Breast epithelium (tissue), 4 donors: ENCODE measurements around the gene NFXL1. TPM values are rescaled to one million over a fixed set of nuclear protein-coding genes. Genes with fewer than 3 reads are reported as not detected.
A peak's percentile ranks its signal among the peaks of the same experiment; 100 is the strongest.

Experiments
- DNase-seq, 2 donors: peaks; one replicate each; pipeline ENCODE4 v3.0.0-alpha.2; 2019; ENCODE audit warnings: low spot score in 2 of 2
- H3K27ac ChIP-seq, 2 donors: fragments of 200-600 bp; sonication (generic) in 1 of 2; one replicate each; pipeline ENCODE4 v1.5.1; 2016 to 2019; ENCODE audit warnings: mild to moderate bottlenecking in 1 of 2
- H3K27me3 ChIP-seq, 2 donors: fragments of 200-600 bp; sonication (generic) in 1 of 2; one replicate each; pipeline versions ENCODE4 v1.5.1 to v1.6.0; 2017 to 2019; ENCODE audit warnings: control low read depth in 1 of 2, mild to moderate bottlenecking in 1 of 2
- H3K36me3 ChIP-seq: fragments of 200-600 bp; one replicate; pipeline ENCODE4 v1.5.1; 2019
- H3K4me1 ChIP-seq, 2 donors: fragments of 200-600 bp; sonication (generic); one replicate each; pipeline ENCODE4 v1.5.1; 2016 to 2019; ENCODE audit warnings: control low read depth in 1 of 2
- H3K4me3 ChIP-seq, 3 donors: fragments of 200-600 bp; sonication (generic); 1 replicate in 2 of 3; 2 replicates in 1 of 3; pipeline ENCODE4 v1.5.1; 2016 to 2019; ENCODE audit warnings: mild to moderate bottlenecking in 3 of 3, moderate library complexity in 2 of 3
- H3K9me3 ChIP-seq, 2 donors: fragments of 200-600 bp; sonication (generic) in 1 of 2; one replicate each; pipeline ENCODE4 v1.5.1; 2016 to 2019; ENCODE audit warnings: control low read depth in 1 of 2
- POLR2A ChIP-seq: fragments of 450-650 bp; IDR thresholded peaks from one replicate; pipeline ENCODE4 v1.6.1; 2016; ENCODE audit warnings: antibody characterized with exemption, mild to moderate bottlenecking, moderate library complexity
- POLR2AphosphoS5 ChIP-seq, 3 donors: sonication (generic); formaldehyde crosslinking; IDR thresholded peaks; one replicate each; pipeline ENCODE4 v1.6.1; 2017; ENCODE audit warnings: antibody characterized with exemption in 3 of 3
- intact Hi-C: fragments of 100-400 bp; cut with DNase I; formaldehyde crosslinking; loops from one replicate; pipeline ENCODE4 v1.15.1; 2023; ENCODE audit warnings: low total_unique reads
- total RNA-seq, 3 donors: library from RNA; depleted of rRNA; stranded (reverse); fragments of >200 nt; gene quantifications; one replicate each; pipeline ENCODE4 v1.1.0, GENCODE V29; 2016
- TF ChIP-seq, protein P1 (sequence below), 3 donors: fragments of 450-650 bp; IDR thresholded peaks; one replicate each; pipeline ENCODE4 v1.5.1; 2016 to 2017; ENCODE audit warnings: antibody characterized with exemption in 3 of 3, mild to moderate bottlenecking in 3 of 3, moderate library complexity in 3 of 3

Gene NFXL1
- total RNA-seq, 3 donors from 2014 or later, result 12.5 to 22.7 (median 20.0) TPM

DNA sequence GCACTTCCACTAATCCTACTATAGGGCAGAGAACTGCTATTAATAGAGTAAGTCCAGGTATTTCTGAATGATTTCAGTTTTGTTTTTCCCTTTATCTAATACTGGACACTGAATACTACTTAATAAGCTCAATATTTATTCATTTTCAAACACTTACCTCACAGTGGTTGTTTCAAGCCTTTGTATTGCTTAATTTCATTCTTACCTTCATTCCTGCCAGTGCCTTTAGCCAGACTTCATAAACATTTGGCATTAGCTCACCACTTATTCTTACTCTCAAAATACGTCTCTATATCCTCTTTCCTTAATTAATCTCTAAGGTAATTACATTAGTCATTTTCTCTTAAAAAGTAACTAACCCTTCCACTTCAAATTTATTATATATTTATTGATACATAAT is 57.7 kb downstream of the NFXL1 start:
- TF ChIP-seq POLR2AphosphoS5 (IDR thresholded peaks at IDR 0.05) (no peak), POLR2A (no peak)
- TF ChIP-seq, protein P1, sequence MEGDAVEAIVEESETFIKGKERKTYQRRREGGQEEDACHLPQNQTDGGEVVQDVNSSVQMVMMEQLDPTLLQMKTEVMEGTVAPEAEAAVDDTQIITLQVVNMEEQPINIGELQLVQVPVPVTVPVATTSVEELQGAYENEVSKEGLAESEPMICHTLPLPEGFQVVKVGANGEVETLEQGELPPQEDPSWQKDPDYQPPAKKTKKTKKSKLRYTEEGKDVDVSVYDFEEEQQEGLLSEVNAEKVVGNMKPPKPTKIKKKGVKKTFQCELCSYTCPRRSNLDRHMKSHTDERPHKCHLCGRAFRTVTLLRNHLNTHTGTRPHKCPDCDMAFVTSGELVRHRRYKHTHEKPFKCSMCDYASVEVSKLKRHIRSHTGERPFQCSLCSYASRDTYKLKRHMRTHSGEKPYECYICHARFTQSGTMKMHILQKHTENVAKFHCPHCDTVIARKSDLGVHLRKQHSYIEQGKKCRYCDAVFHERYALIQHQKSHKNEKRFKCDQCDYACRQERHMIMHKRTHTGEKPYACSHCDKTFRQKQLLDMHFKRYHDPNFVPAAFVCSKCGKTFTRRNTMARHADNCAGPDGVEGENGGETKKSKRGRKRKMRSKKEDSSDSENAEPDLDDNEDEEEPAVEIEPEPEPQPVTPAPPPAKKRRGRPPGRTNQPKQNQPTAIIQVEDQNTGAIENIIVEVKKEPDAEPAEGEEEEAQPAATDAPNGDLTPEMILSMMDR (IDR thresholded peaks at IDR 0.05), result no peak
- DNase-seq, result no peak
- Histone ChIP-seq H3K27ac (no peak overlapping the region), H3K4me1 (no peaks in the 10 kb centered on the region), H3K27me3 (no peaks in the 10 kb centered on the region), H3K4me3 (no peak overlapping the region), H3K36me3 (no peaks in the 10 kb centered on the region), H3K9me3 (no peaks in the 10 kb centered on the region)
- intact Hi-C loops, result no loop called here

DNA sequence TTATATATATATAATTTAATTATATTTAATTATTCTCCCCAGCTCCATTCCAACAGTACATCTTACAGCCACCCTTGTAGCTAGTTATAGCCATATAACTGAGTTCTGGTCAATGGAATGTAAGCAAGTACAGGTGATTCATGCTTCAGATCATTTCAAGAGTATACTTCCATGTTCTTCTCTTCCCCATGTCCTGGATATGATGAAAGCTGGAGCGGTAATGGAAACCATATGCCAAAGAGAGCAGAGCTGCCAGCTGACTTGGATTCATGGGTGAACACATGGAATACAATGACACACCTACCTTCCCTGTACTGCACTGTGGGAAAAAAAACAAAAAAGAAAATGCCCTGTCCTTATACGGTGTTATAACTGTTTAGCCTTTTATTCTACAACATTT is 59.0 kb downstream of the NFXL1 start:
- H3K27ac ChIP-seq, result no peak overlapping the region
- no peaks in the 10 kb centered on the region for H3K27me3 ChIP-seq
- TF ChIP-seq POLR2AphosphoS5 (IDR thresholded peaks at IDR 0.05), result no peak
- no peak for TF ChIP-seq POLR2A
- TF ChIP-seq, protein P1 (IDR thresholded peaks at IDR 0.05), result no peak
- H3K4me3 ChIP-seq, result no peak overlapping the region
- DNase-seq, result no peak
- no peaks in the 10 kb centered on the region for H3K9me3 ChIP-seq
- intact Hi-C loops, result no loop called here
- H3K36me3 ChIP-seq, result no peaks in the 10 kb centered on the region
- no peaks in the 10 kb centered on the region for H3K4me1 ChIP-seq

DNA sequence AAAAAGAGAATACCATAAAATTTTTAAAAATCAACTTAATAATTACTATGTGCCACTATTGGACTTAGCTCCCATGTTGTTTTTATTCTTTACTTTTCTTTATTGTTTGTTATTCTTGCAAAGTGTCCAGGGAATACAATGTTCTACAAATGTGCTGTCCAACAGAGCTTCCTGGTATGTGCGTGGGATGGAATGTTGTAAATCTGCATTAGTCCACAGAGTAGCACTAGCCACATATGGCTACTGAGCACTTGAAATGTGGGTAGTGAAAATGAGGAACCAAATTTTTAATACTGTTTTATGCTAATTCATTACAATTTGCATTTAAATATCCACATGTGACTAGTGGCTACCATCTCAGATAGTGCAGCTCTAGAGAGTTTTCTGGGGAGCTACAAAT is 62.2 kb downstream of the NFXL1 start:
- TF ChIP-seq, protein P1 (IDR thresholded peaks at IDR 0.05), result no peak
- TF ChIP-seq POLR2AphosphoS5 (IDR thresholded peaks at IDR 0.05) (no peak), POLR2A (no peak)
- H3K4me1 ChIP-seq, result no peaks in the 10 kb centered on the region
- intact Hi-C loops, result no loop called here
- H3K36me3 ChIP-seq, result no peaks in the 10 kb centered on the region
- H3K9me3 ChIP-seq, result no peaks in the 10 kb centered on the region
- H3K4me3 ChIP-seq, result no peak overlapping the region
- H3K27me3 ChIP-seq, result no peaks in the 10 kb centered on the region
- peak in 1 of 2 donors; percentile 30 for DNase-seq
- H3K27ac ChIP-seq, result no peak overlapping the region

DNA sequence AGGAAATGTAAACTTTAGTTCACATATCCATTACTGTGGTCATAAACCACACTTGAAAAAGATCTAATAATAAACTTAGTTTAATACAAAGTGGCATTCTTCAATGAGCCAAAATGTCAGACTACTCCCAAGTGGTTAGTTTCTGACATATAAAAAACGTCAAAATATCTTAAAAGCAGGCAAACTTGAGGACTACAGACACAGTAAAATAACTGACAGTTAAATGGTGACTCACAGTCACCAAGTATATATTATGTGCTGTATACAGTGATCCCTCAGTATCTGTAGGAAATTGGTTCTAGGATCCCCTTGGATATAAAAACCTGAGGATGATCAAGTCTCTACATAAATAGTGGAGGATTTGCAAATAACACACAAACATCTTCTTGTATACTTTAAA is 64.9 kb downstream of the NFXL1 start:
- Histone ChIP-seq H3K4me3 (no peak overlapping the region), H3K9me3 (no peaks in the 10 kb centered on the region), H3K36me3 (no peaks in the 10 kb centered on the region), H3K27ac (no peak overlapping the region), H3K4me1 (no peaks in the 10 kb centered on the region), H3K27me3 (no peaks in the 10 kb centered on the region)
- no peak for DNase-seq
- intact Hi-C loops, result no loop called here
- TF ChIP-seq POLR2A (no peak), POLR2AphosphoS5 (IDR thresholded peaks at IDR 0.05) (no peak)
- TF ChIP-seq, protein P1 (IDR thresholded peaks at IDR 0.05), result no peak

DNA sequence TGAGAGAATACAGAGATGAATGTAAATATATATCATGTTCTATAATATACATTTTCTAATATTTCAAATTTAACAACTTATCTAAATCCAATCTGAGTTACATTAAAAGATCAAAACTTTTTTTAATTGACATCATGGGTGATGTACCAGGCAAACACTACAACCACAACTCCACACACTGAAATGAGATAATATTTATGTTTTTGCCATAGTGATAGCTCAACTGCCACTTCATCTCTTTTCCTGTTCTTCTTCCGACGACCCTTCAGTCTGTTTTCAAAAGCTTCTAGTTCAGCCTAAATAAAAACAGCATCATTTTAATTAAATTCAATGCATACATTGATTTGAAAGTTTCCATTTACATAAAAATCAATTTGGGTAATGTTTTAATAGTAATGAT is 66.3 kb downstream of the NFXL1 start:
- H3K9me3 ChIP-seq, result no peaks in the 10 kb centered on the region
- no peak for DNase-seq
- intact Hi-C loops, result no loop called here
- H3K27ac ChIP-seq, result no peak overlapping the region
- TF ChIP-seq, protein P1 (IDR thresholded peaks at IDR 0.05), result no peak
- TF ChIP-seq POLR2AphosphoS5 (IDR thresholded peaks at IDR 0.05), result no peak
- no peak for TF ChIP-seq POLR2A
- H3K4me1 ChIP-seq, result no peaks in the 10 kb centered on the region
- H3K27me3 ChIP-seq, result no peaks in the 10 kb centered on the region
- H3K4me3 ChIP-seq, result no peak overlapping the region
- H3K36me3 ChIP-seq, result no peaks in the 10 kb centered on the region
